OCI-LY3 (cell line): ENCODE data around the gene DHX38.

Experiments used
- CTCF ChIP-seq: fragments of 200-600, 300-600 bp; sonication (generic); IDR thresholded peaks from 2 replicates; pipeline ENCODE4 v1.5.1; 2014; ENCODE audit warnings: antibody characterized with exemption, low read length, low read depth
- EZH2phosphoT487 ChIP-seq: fragments of 200-600 bp; shearing (Covaris generic); IDR thresholded peaks from 2 replicates; pipeline ENCODE4 v1.6.1; 2018; ENCODE audit warnings: antibody characterized with exemption, mixed run types, low read depth

DNA sequence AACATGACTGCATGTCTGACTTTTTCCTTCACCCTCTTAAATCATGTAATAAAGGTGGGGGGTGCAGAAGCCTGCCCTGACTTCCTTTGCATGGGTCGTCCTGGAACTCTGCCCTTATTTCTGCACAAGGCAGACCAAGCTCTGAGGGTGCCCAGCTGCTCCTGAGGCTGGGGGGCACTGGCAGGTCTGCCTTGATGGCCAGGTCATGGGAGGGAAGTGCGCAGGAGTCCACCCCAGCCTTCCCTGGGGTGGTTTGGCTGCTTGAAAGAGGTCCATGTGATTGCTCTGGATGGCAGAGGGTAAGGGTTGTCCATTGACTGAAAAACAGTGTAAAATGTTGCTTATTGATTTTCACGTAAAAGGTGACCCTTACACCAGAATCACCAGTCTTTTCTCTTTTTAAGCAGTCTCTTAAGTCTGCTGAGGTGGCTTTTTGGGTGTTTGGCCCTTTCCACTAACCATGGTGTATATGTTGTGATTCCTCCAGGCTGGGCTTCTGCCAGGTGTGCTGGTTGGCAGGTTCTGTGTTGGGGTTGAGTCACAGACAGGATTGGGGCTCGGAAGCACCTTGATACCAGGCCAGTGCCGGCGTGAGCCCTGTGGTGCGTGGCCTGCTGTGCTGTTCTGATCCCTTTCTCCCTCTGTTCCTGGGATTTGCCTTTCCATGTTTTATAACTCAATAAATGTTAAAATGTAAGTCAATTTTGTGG is 19.4 kb downstream of the DHX38 start:
- TF ChIP-seq CTCF: no peak
- TF ChIP-seq EZH2phosphoT487: no peak
